CD4-positive, alpha-beta T cell treated with Interleukin-21 for 1 hour (primary cell): ENCODE data around the gene GPC3.
A peak's percentile ranks its signal among the peaks of the same experiment; 100 is the strongest.

Experiments
- DNase-seq: peaks from one replicate; pipeline ENCODE4 v3.0.0-alpha.2; 2020

Gene GPC3

GRCh38 chrX:133674726-133675470 lies 310.5 kb downstream of the GPC3 start:
- no peak for DNase-seq

- peak; percentile 11 for DNase-seq
Measured at GRCh38 chrX:133670383-133670782, 315.0 kb downstream of the GPC3 start.

- no peak for DNase-seq
Measured at GRCh38 chrX:133669214-133669613, 316.2 kb downstream of the GPC3 start.

- no peak for DNase-seq
Measured at GRCh38 chrX:133668225-133668931, 317.0 kb downstream of the GPC3 start.

GRCh38 chrX:133666256-133666655 lies 319.1 kb downstream of the GPC3 start:
- DNase-seq = no peak

- DNase-seq = no peak
Measured at GRCh38 chrX:133661962-133662839, 323.2 kb downstream of the GPC3 start.

- DNase-seq = no peak
Measured at GRCh38 chrX:133660281-133660680, 325.1 kb downstream of the GPC3 start.

- no peak for DNase-seq
Measured at GRCh38 chrX:133658293-133658911, 327.0 kb downstream of the GPC3 start.

- DNase-seq = no peak
Measured at GRCh38 chrX:133655275-133656265, 329.8 kb downstream of the GPC3 start.

- no peak for DNase-seq
Measured at GRCh38 chrX:133654811-133655210, 330.6 kb downstream of the GPC3 start.

GRCh38 chrX:133653358-133653757 lies 332.0 kb downstream of the GPC3 start:
- DNase-seq = no peak

GRCh38 chrX:133652185-133652584 lies 333.2 kb downstream of the GPC3 start:
- DNase-seq = no peak

GRCh38 chrX:133650239-133650638 lies 335.2 kb downstream of the GPC3 start:
- no peak for DNase-seq

- DNase-seq = no peak
Measured at GRCh38 chrX:133649651-133650050, 335.7 kb downstream of the GPC3 start.

GRCh38 chrX:133648594-133648993 lies 336.8 kb downstream of the GPC3 start:
- DNase-seq = no peak

- no peak for DNase-seq
Measured at GRCh38 chrX:133646719-133647116, 338.7 kb downstream of the GPC3 start.

- no peak for DNase-seq
Measured at GRCh38 chrX:133645977-133646718, 339.2 kb downstream of the GPC3 start.

GRCh38 chrX:133645256-133645655 lies 340.1 kb downstream of the GPC3 start:
- DNase-seq = no peak

GRCh38 chrX:133640161-133641015 lies 345.0 kb downstream of the GPC3 start:
- DNase-seq = no peak

- no peak for DNase-seq
Measured at GRCh38 chrX:133639726-133640125, 345.7 kb downstream of the GPC3 start.
